ENCODE results near the gene GPAM. TPM values are rescaled to one million over a fixed set of nuclear protein-coding genes. Genes with fewer than 3 reads are reported as not detected.

The GPAM gene
- total and polyA plus RNA-seq, 2 experiments from 2014 or later, result 4.9 to 12.5 TPM

DNA sequence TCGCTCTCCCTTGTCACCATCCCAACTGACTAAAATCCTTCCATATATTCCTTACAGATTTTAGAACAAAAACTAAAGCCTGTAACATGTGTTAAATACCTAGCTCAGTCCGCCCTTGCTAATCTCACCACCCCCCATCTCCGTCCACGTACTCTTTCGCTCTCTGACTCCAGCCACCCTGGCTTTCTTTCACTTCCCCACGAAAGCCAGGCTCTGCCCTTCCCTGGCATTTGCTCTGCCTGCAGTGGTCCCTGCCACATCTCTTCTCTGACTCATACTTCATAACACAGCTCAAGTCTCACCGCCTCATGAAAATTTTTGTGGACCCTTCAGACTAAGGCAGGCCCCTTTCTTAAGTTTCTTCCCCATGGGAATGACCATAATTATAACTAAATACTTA is 11.7 kb upstream of the GPAM start:
- WGBS, 2 experiments (ENCODE audit: low coverage in 1 of 2, low lambda C conversion rate in 2 of 2, missing lambda C conversion rate in 2 of 2), result 84 to 88% methylated on average over 7 of the region's 7 CpGs
- in situ Hi-C loops (cut with MboI), result no loop called here

DNA sequence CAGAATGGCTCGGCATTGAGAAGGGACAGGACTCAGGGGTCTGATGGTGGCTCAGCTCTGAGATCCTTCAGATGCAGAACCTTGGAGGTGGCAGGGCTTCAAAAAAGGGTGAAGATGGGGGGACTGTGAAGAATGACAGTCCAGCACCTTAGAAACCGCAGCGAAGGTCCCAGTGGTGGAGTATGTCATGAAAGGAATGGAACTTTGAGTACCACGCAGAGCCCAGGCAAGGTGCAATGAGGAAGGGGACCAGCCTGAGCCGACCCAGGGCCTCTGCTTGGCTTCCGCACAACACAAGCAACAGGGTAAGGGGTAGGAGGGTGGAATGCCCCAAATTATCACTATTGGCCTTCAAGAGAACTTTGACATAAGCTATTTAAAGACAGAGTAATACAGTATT is 8.2 kb upstream of the GPAM start:
- Histone ChIP-seq H3K9me3 (ENCODE audit: low read depth) (no peaks in the 10 kb centered on the region), H2AFZ (no peak overlapping the region), H3K27ac (no peak overlapping the region), H3K27me3 (replicated peaks; ENCODE audit: insufficient read depth) (no peaks in the 10 kb centered on the region), H3K4me1 (ENCODE audit: insufficient read depth) (no peaks in the 10 kb centered on the region), H3F3A (ENCODE audit: insufficient read depth) (no peaks in the 10 kb centered on the region), H3K36me3 (ENCODE audit: low read depth) (no peaks in the 10 kb centered on the region), H3K79me2 (ENCODE audit: insufficient read depth) (no peaks in the 10 kb centered on the region), H3K4me2 (ENCODE audit: unreplicated experiment) (no peak overlapping the region), H3K9ac (no peak overlapping the region), H3K9me2 (ENCODE audit: insufficient read depth) (no peaks in the 10 kb centered on the region), H4K20me1 (ENCODE audit: insufficient read depth) (no peaks in the 10 kb centered on the region), H3K4me3 (no peak overlapping the region)
- 76 to 78% methylated on average over 6 of the region's 6 CpGs for WGBS, 2 experiments (ENCODE audit: low coverage in 1 of 2, low lambda C conversion rate in 2 of 2, missing lambda C conversion rate in 2 of 2)
- TF ChIP-seq EZH2phosphoT487 (IDR thresholded peaks at IDR 0.05; ENCODE audit: insufficient read depth, low read depth) (no peak), EZH2 (IDR thresholded peaks at IDR 0.05; ENCODE audit: insufficient read depth, poor library complexity, severe bottlenecking) (no peak)
- in situ Hi-C loops (cut with MboI), result no loop called here
- DNase-seq, result no peak

More for the DNA sequence above, 11.7 kb upstream of the GPAM start:
- Histone ChIP-seq H2AFZ (no peak overlapping the region), H3K9ac (no peak overlapping the region), H3K36me3 (ENCODE audit: low read depth) (no peaks in the 10 kb centered on the region), H3K4me2 (ENCODE audit: unreplicated experiment) (no peak overlapping the region), H3K27me3 (replicated peaks; ENCODE audit: insufficient read depth) (no peaks in the 10 kb centered on the region), H3K9me2 (ENCODE audit: insufficient read depth) (no peaks in the 10 kb centered on the region), H3K4me3 (no peak overlapping the region), H3K79me2 (ENCODE audit: insufficient read depth) (no peaks in the 10 kb centered on the region), H4K20me1 (ENCODE audit: insufficient read depth) (no peaks in the 10 kb centered on the region), H3K4me1 (ENCODE audit: insufficient read depth) (no peaks in the 10 kb centered on the region), H3F3A (ENCODE audit: insufficient read depth) (no peaks in the 10 kb centered on the region), H3K27ac (no peak overlapping the region), H3K9me3 (ENCODE audit: low read depth) (no peaks in the 10 kb centered on the region)
- TF ChIP-seq EZH2phosphoT487 (IDR thresholded peaks at IDR 0.05; ENCODE audit: insufficient read depth, low read depth) (no peak), EZH2 (IDR thresholded peaks at IDR 0.05; ENCODE audit: insufficient read depth, poor library complexity, severe bottlenecking) (no peak)
- DNase-seq, result no peak

DNA sequence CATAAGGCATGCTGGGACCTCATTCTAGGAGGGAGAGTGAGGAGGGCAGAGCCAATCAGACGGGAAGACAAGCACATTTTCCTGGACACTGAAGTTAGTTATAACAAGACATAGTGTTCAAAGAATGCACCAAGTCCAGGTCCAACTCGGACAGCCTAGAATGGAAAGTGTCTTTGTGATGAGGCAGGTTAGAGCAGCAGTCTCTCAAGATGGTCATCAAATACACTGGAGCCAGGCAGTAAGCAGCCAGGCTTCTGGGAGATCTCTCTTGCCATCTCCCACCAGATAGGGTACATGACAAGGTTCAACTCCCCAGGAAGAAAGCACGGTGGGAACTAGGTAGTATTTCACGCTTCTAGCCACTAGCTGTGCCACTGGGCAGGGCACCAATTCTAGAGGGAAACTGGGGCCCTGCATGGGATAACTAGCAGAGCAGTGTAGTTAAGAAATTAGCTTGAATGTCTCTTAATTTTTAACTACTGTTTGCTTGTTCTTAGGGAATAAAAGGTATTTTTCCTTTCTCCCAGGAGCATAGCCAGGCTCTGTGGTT is 7.6 kb upstream of the GPAM start:
- H3K27ac ChIP-seq, result no peak overlapping the region
- no peaks in the 10 kb centered on the region for H3K36me3 ChIP-seq (ENCODE audit: low read depth)
- in situ Hi-C loops (cut with MboI), result no loop called here
- no peaks in the 10 kb centered on the region for H3K79me2 ChIP-seq (ENCODE audit: insufficient read depth)
- no peaks in the 10 kb centered on the region for H3K9me2 ChIP-seq (ENCODE audit: insufficient read depth)
- H3K9me3 ChIP-seq (ENCODE audit: low read depth), result no peaks in the 10 kb centered on the region
- H3F3A ChIP-seq (ENCODE audit: insufficient read depth), result no peaks in the 10 kb centered on the region
- H3K4me3 ChIP-seq, result no peak overlapping the region
- no peak overlapping the region for H3K4me2 ChIP-seq (ENCODE audit: unreplicated experiment)
- H4K20me1 ChIP-seq (ENCODE audit: insufficient read depth), result no peaks in the 10 kb centered on the region
- DNase-seq, result no peak
- 61 to 64% methylated on average over 4 of the region's 4 CpGs for WGBS, 2 experiments (ENCODE audit: low coverage in 1 of 2, low lambda C conversion rate in 2 of 2, missing lambda C conversion rate in 2 of 2)
- no peak for TF ChIP-seq EZH2phosphoT487 (IDR thresholded peaks at IDR 0.05; ENCODE audit: insufficient read depth, low read depth)
- TF ChIP-seq EZH2 (IDR thresholded peaks at IDR 0.05; ENCODE audit: insufficient read depth, poor library complexity, severe bottlenecking), result no peak
- no peaks in the 10 kb centered on the region for H3K27me3 ChIP-seq (replicated peaks; ENCODE audit: insufficient read depth)
- no peak overlapping the region for H2AFZ ChIP-seq
- H3K4me1 ChIP-seq (ENCODE audit: insufficient read depth), result no peaks in the 10 kb centered on the region
- no peak overlapping the region for H3K9ac ChIP-seq

DNA sequence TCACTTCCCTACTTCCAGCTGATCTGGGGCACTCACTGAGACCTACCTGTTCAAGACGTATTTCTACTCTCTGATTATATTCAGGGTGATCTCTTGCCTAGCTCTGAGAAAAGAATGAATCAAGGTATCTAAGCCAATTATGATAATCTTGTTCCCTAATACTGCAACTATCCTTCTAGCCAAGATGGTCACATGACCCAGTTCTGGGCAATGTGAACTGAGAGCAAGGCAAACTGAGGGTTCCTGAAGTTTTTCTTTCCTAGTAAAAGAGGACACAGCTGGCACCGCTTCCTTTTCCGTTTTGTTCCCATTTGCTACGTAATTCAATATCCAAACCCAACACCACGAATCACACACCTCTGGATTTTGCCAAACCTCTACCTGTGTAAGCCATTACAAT is 5.9 kb upstream of the GPAM start:
- Histone ChIP-seq H3K4me3 (no peak overlapping the region), H3K4me2 (ENCODE audit: unreplicated experiment) (no peak overlapping the region), H3K4me1 (ENCODE audit: insufficient read depth) (no peaks in the 10 kb centered on the region), H3K36me3 (ENCODE audit: low read depth) (no peaks in the 10 kb centered on the region), H3K79me2 (ENCODE audit: insufficient read depth) (no peaks in the 10 kb centered on the region), H3F3A (ENCODE audit: insufficient read depth) (no peaks in the 10 kb centered on the region), H3K9me2 (ENCODE audit: insufficient read depth) (no peaks in the 10 kb centered on the region), H3K9me3 (ENCODE audit: low read depth) (no peaks in the 10 kb centered on the region), H2AFZ (no peak overlapping the region), H4K20me1 (ENCODE audit: insufficient read depth) (no peaks in the 10 kb centered on the region), H3K27ac (no peak overlapping the region), H3K9ac (no peak overlapping the region), H3K27me3 (replicated peaks; ENCODE audit: insufficient read depth) (no peaks in the 10 kb centered on the region)
- in situ Hi-C loops (cut with MboI), result loop anchor here (10.0 kb wide), 1 partner anchor 115 kb away; no protein-coding TSS in a partner anchor
- WGBS, 2 experiments (ENCODE audit: low coverage in 1 of 2, low lambda C conversion rate in 2 of 2, missing lambda C conversion rate in 2 of 2), result 75 to 79% methylated on average over 5 of the region's 5 CpGs
- TF ChIP-seq EZH2phosphoT487 (IDR thresholded peaks at IDR 0.05; ENCODE audit: insufficient read depth, low read depth), result no peak
- no peak for TF ChIP-seq EZH2 (IDR thresholded peaks at IDR 0.05; ENCODE audit: insufficient read depth, poor library complexity, severe bottlenecking)
- no peak for DNase-seq

Data from GM23248 (cell line).